22Rv1 (cell line): ENCODE results near the gene PRKCE.

Experiments
- CTCF ChIP-seq: fragments of 450-650 bp; IDR thresholded peaks from 2 replicates; pipeline ENCODE4 v1.5.1; 2017; ENCODE audit warnings: mild to moderate bottlenecking
- ZFX ChIP-seq: fragments of 450-650 bp; IDR thresholded peaks from 2 replicates; pipeline ENCODE4 v1.6.1; 2017; ENCODE audit warnings: antibody characterized with exemption, borderline replicate concordance

DNA sequence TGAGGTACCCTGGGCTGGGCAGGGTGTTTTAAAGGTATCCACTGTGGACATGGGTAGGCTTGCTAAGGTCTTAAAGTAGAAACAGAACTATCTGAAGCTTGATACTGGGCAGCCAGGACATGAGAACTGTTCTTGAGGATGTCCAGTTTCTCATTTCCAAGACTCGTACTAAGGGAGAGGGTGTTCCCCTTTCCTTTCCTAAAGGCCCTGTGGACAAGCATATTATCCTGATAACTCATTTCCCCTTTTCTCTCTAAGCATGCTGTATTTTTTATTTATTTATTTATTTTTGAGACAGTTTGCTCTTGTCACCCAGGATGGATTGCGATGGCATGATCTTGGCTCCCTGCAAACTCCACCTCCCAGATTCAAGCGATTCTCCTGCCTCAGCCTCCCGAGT is 273.6 kb downstream of the PRKCE start:
- TF ChIP-seq CTCF (no peak), ZFX (no peak)
